GM18519 (cell line): Measurements from ENCODE around the gene ARL15.

Source experiments
- ATAC-seq: cut with Tn5 transposase; IDR thresholded peaks from one replicate; pipeline ENCODE4 v1.9.1; 2021; ENCODE audit warnings: mild to moderate bottlenecking, moderate library complexity; ENCODE audit not compliant: unreplicated experiment, low FRiP score

Gene ARL15

GRCh38 chr5:54165687-54166086 is 144.7 kb downstream of the ARL15 start:
- no peak for ATAC-seq

- ATAC-seq, result no peak
These were observed 148.2 kb downstream of the ARL15 start for GRCh38 chr5:54162184-54162583.

GRCh38 chr5:54160329-54160728 is 150.0 kb downstream of the ARL15 start:
- no peak for ATAC-seq

GRCh38 chr5:54159893-54160195 is 150.5 kb downstream of the ARL15 start:
- ATAC-seq, result no peak

- no peak for ATAC-seq
These were observed 151.1 kb downstream of the ARL15 start for GRCh38 chr5:54159153-54159892.

GRCh38 chr5:54156577-54156976 is 153.8 kb downstream of the ARL15 start:
- ATAC-seq, result no peak

- ATAC-seq, result no peak
These were observed 159.5 kb downstream of the ARL15 start for GRCh38 chr5:54150841-54151240.

- no peak for ATAC-seq
These were observed 161.5 kb downstream of the ARL15 start for GRCh38 chr5:54148858-54149257.

GRCh38 chr5:54148067-54148845 is 162.1 kb downstream of the ARL15 start:
- no peak for ATAC-seq

GRCh38 chr5:54146916-54147315 is 163.5 kb downstream of the ARL15 start:
- ATAC-seq, result no peak

- no peak for ATAC-seq
These were observed 164.0 kb downstream of the ARL15 start for GRCh38 chr5:54146390-54146789.

GRCh38 chr5:54140247-54140840 is 170.0 kb downstream of the ARL15 start:
- ATAC-seq, result no peak

GRCh38 chr5:54136516-54137440 is 173.6 kb downstream of the ARL15 start:
- no peak for ATAC-seq

- no peak for ATAC-seq
These were observed 175.3 kb downstream of the ARL15 start for GRCh38 chr5:54135042-54135441.

- ATAC-seq, result no peak
These were observed 176.5 kb downstream of the ARL15 start for GRCh38 chr5:54133917-54134316.

GRCh38 chr5:54120473-54120872 is 189.9 kb downstream of the ARL15 start:
- ATAC-seq, result no peak

- ATAC-seq, result no peak
These were observed 192.4 kb downstream of the ARL15 start for GRCh38 chr5:54117957-54118356.

- no peak for ATAC-seq
These were observed 194.5 kb downstream of the ARL15 start for GRCh38 chr5:54115735-54116403.

GRCh38 chr5:54113060-54113459 is 197.3 kb downstream of the ARL15 start:
- no peak for ATAC-seq
